Activated CD8-positive, alpha-beta T cell treated with anti-CD3 and anti-CD28 coated beads for 36 hours (primary cell): ENCODE data around the gene IREB2. TPM values are rescaled to one million over a fixed set of nuclear protein-coding genes. Genes with fewer than 3 reads are reported as not detected.

Experiments used
- ATAC-seq: fragments of 200-7000 bp; cut with Tn5 transposase; one replicate; pipeline ENCODE4 v1.10.0; 2021; ENCODE audit warnings: mild to moderate bottlenecking, moderate library complexity
- CTCF ChIA-PET: fragments of 350-600 bp; sonication (Branson Sonifier 250); formaldehyde crosslinking; loops from one replicate; lab custom pipeline; 2021; ENCODE audit warnings: antibody characterized with exemption; lab: Charles Lee
- POLR2A ChIA-PET: fragments of 350-600 bp; sonication (Branson Sonifier 250); formaldehyde crosslinking; loops from one replicate; lab custom pipeline; 2021; ENCODE audit warnings: antibody characterized with exemption; lab: Charles Lee
- DNase-seq: peaks from one replicate; pipeline ENCODE4 v3.0.0-alpha.2; 2020
- H3K27ac Mint-ChIP-seq: one replicate; pipeline ENCODE4 v1.8.0; 2021; ENCODE audit warnings: mild to moderate bottlenecking, mixed read lengths
- H3K27me3 Mint-ChIP-seq: one replicate; pipeline ENCODE4 v1.8.0; 2021; ENCODE audit warnings: mixed read lengths
- H3K36me3 Mint-ChIP-seq: one replicate; pipeline ENCODE4 v1.8.0; 2021; ENCODE audit warnings: low read depth, mixed read lengths
- H3K4me1 Mint-ChIP-seq: one replicate; pipeline ENCODE4 v1.8.0; 2021; ENCODE audit warnings: low read depth, mixed read lengths
- H3K4me3 Mint-ChIP-seq: one replicate; pipeline ENCODE4 v1.8.0; 2021; ENCODE audit warnings: mild to moderate bottlenecking, moderate library complexity, mixed read lengths
- H3K9me3 Mint-ChIP-seq: one replicate; pipeline ENCODE4 v1.8.0; 2021; ENCODE audit warnings: mixed read lengths
- CTCF ChIP-seq: fragments of 200-600 bp; IDR thresholded peaks from one replicate; pipeline ENCODE4 v1.8.0; 2022; ENCODE audit warnings: antibody characterized with exemption, mild to moderate bottlenecking
- intact Hi-C: fragments of 100-400 bp; cut with micrococcal nuclease; formaldehyde crosslinking; loops from one replicate; pipeline ENCODE4 v1.10.0; 2022
- total RNA-seq, 2 experiments: library from RNA; stranded (reverse); gene quantifications; one replicate each; pipeline ENCODE4 v1.2.3, GENCODE V29; 2021

The IREB2 gene
- total RNA-seq, 2 experiments from 2014 or later, result 68.2 to 78.7 TPM

DNA sequence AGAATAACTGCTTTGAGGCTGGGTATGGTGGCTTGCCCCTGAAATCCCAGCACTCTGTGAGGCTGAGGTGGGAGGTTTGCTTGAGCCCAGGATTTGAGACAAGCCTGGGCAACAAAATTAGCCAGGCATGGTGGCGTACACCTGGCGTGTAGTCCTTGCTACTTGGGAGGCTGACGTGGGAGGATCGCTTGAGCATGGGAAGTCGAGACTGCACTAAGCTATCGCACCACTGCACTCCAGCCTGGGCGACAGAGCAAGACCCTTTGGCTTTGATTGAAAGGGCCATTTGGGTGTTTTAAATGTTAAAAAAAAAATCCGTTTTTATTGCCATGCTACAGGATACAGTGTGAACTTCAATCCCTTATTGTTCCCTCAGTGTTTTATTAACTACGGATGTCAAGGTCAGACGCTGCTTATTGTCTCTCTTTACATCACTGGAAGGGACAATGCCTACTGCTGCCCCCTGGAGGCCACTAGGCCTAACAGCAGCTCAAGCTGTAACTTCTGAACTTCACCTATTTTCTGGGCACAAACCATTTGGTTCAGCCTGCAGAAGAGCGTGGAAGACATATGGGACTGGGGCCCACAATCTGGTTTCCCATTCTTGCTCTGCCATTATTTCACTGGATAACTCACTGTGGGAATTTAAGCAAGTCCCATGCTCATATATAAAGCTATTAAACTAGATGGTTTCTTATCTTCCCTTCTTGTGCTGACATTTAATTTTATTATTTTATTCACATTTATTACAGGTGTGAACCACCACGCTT is 15.3 kb upstream of the IREB2 start:
- Mint-ChIP-seq H3K27ac (no peak overlapping the region), H3K4me1 (peaks cover 17% of the 10 kb centered on the region), H3K9me3 (no peaks in the 10 kb centered on the region), H3K36me3 (no peaks in the 10 kb centered on the region), H3K4me3 (no peak overlapping the region), H3K27me3 (peaks cover 8% of the 10 kb centered on the region)
- TF ChIP-seq CTCF, result peak; percentile 91
- POLR2A ChIA-PET, result interaction anchor here (1.6 kb wide), 1 partner anchor 15 kb away, joined by 5 read pairs; the partner anchor contains the start of gene IREB2
- CTCF ChIA-PET, result interaction anchor here (0.6 to 4.2 kb wide), 34 partner anchors 9 to 254 kb away, joined by 3 to 44 read pairs (median 4); partner anchors contain the start of genes IREB2 and SKIC8
- peak; percentile 94 for ATAC-seq
- intact Hi-C loops, result loop anchor here (5.0 kb wide), 1 partner anchor 115 kb away; no protein-coding TSS in a partner anchor
- DNase-seq, result peak; percentile 78

GRCh38 chr15:78424673-78425072 is 13.3 kb upstream of the IREB2 start:
- no peaks in the 10 kb centered on the region for H3K36me3 Mint-ChIP-seq
- DNase-seq (no peak), ATAC-seq (no peak)
- ChIA-PET POLR2A (no interaction called here), CTCF (interaction anchor here (0.8 to 4.2 kb wide), 3 partner anchors 12 to 311 kb away, joined by 3 to 44 read pairs (median 8); partner anchors contain the start of gene IREB2)
- TF ChIP-seq CTCF, result no peak
- H3K4me1 Mint-ChIP-seq, result peaks cover 17% of the 10 kb centered on the region
- peaks cover 12% of the 10 kb centered on the region for H3K27me3 Mint-ChIP-seq
- no peaks in the 10 kb centered on the region for H3K9me3 Mint-ChIP-seq
- intact Hi-C loops, result loop anchor here (5.0 kb wide), 1 partner anchor 117 kb away; no protein-coding TSS in a partner anchor
- H3K27ac Mint-ChIP-seq, result no peak overlapping the region
- H3K4me3 Mint-ChIP-seq, result no peak overlapping the region

- no peaks in the 10 kb centered on the region for H3K9me3 Mint-ChIP-seq
- DNase-seq (no peak), ATAC-seq (peak; percentile 57)
- no peak overlapping the region for H3K4me3 Mint-ChIP-seq
- no peak overlapping the region for H3K27ac Mint-ChIP-seq
- peaks cover 18% of the 10 kb centered on the region for H3K27me3 Mint-ChIP-seq
- no peak for TF ChIP-seq CTCF
- H3K4me1 Mint-ChIP-seq, result peaks cover 17% of the 10 kb centered on the region
- ChIA-PET CTCF (interaction anchor here (1.9 kb wide), 1 partner anchor 116 kb away, joined by 8 read pairs; no protein-coding TSS in a partner anchor), POLR2A (no interaction called here)
- no peaks in the 10 kb centered on the region for H3K36me3 Mint-ChIP-seq
- intact Hi-C loops, result no loop called here
Observed at GRCh38 chr15:78425643-78426042, 12.4 kb upstream of the IREB2 start.

DNA sequence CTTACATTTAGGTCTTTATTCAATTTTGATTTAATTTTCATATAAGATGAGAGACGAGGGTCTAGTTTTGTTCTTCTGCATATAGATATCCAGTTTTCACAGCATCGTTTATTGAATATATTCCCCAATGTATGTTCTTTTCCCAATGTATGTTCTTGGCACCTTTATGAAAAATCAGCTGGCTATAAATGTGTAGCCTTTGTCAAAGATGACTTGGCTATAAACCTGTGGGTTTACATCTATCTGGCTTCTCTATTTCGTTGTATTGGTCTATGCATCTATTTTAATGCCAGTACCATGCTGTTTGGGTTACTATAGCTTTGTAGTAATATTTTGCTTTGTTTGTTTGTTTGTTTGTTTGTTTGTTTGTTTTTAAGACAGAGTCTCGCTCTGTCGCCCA is 11.7 kb upstream of the IREB2 start:
- H3K36me3 Mint-ChIP-seq, result no peaks in the 10 kb centered on the region
- intact Hi-C loops, result no loop called here
- POLR2A ChIA-PET, result interaction anchor here (0.6 to 1.2 kb wide), 3 partner anchors 11 to 625 kb away, joined by 3 to 4 read pairs (median 3); partner anchors contain the start of gene PSMA4
- H3K9me3 Mint-ChIP-seq, result no peaks in the 10 kb centered on the region
- CTCF ChIA-PET, result no interaction called here
- ATAC-seq (no peak), DNase-seq (no peak)
- no peak for TF ChIP-seq CTCF
- H3K4me3 Mint-ChIP-seq, result no peak overlapping the region
- peaks cover 17% of the 10 kb centered on the region for H3K4me1 Mint-ChIP-seq
- H3K27me3 Mint-ChIP-seq, result peaks cover 22% of the 10 kb centered on the region
- H3K27ac Mint-ChIP-seq, result no peak overlapping the region

DNA sequence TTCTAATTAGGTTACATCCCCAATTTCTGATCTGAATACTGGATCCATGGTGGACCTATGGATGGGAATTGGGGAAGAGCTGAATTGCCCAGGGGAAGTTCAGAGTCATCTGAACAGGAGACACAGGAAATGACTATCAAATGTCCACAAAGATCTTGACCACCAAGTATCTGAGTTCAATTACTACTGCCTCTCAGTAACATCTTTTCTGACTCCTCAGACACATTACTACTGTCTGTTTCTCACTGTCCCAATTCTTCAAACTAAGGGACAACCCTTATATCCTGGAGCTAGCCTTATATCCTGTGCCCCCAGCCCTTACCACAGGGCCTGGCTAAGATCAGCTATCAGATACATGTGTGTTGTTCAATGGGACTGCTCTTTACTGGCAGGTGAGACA is 10.1 kb upstream of the IREB2 start:
- Mint-ChIP-seq H3K27ac (no peak overlapping the region), H3K36me3 (no peaks in the 10 kb centered on the region), H3K4me1 (peaks cover 21% of the 10 kb centered on the region), H3K9me3 (no peaks in the 10 kb centered on the region), H3K4me3 (no peak overlapping the region), H3K27me3 (peaks cover 21% of the 10 kb centered on the region)
- intact Hi-C loops, result no loop called here
- ATAC-seq, result no peak
- ChIA-PET CTCF (interaction anchor here (0.9 to 1.1 kb wide), 2 partner anchors 10 to 120 kb away, joined by 3 read pairs; partner anchors contain the start of gene IREB2), POLR2A (interaction anchor here (1.5 kb wide), 1 partner anchor 10 kb away, joined by 13 read pairs; the partner anchor contains the start of gene IREB2)
- no peak for DNase-seq
- no peak for TF ChIP-seq CTCF
